HG02610 (cell line): ENCODE measurements around the gene GP1BA.
"Not testable (repeated sequence)": the region's sequence is repeated elsewhere in the genome, so short reads cannot be mapped to it uniquely, and the experiment has no call there.

Experiments
- ATAC-seq: cut with Tn5 transposase; IDR thresholded peaks from one replicate; pipeline ENCODE4 v1.9.1; 2021; ENCODE audit warnings: mild to moderate bottlenecking, moderate library complexity; ENCODE audit not compliant: unreplicated experiment

The GP1BA gene

DNA sequence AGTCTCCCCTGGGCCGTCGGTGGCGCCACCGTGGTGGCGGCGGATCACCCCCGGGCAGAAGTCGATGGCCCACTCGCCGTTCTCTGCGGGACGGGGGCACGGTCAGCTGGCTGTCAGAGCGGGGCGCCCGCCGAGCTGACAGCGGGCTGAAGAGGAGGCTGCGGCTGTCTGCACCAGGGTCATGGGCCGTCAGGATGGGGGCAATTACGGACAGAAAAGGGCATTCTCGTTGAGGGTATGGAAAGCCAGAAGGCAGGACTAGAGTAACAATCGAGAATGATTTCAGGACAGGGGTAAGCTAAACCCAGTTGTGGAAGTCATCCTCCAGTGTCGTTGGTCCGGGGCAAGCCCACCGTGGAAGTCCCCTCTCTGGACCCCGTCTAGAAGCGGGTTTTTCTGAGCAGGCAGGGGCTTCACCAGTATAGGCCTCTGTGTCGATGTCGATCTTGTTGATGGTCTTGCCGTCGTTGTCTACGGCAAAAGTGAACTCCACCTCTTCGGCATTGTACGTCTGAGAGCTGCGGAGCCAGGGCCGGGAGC, 30.9 kb upstream of the GP1BA start:
- ATAC-seq: no peak

GRCh38 chr17:4901648-4902344, 30.3 kb upstream of the GP1BA start:
- no peak for ATAC-seq

GRCh38 chr17:4902540-4902939, 29.5 kb upstream of the GP1BA start:
- no peak for ATAC-seq

- no peak for ATAC-seq
These were observed 28.8 kb upstream of the GP1BA start, which contains the start of gene CHRNE for GRCh38 chr17:4903051-4903818. CHRNE (minus strand) TSS chr17:4903098; CDS start chr17:4903063, 35 bp downstream.

- ATAC-seq: not testable (repeated sequence)
These were observed 25.4 kb upstream of the GP1BA start for GRCh38 chr17:4906642-4907041.

- ATAC-seq: no peak
These were observed 23.8 kb upstream of the GP1BA start for GRCh38 chr17:4908301-4908700.

GRCh38 chr17:4908711-4909496, 23.2 kb upstream of the GP1BA start:
- ATAC-seq: peak; percentile 53

DNA sequence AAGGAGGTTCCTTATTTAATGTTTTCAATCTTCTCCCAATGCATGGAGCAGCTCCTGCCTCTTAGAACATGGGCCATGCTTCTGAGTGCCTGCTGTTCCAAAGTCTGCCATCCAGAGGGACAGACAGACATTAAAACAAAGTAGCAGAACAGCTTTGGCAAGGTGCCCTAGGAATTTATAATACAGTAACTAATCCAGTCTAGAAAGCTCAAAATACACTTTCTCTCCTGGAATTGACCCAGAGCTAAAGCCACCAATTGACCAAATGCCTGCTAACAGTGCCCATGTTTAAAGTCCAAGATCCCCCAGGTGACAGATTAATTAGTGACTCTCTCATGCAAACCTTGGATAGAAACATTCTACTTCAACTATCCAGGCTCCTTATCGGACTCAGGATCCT, 18.1 kb upstream of the GP1BA start:
- ATAC-seq: no peak

- not testable (repeated sequence) for ATAC-seq
These were observed 17.5 kb upstream of the GP1BA start for GRCh38 chr17:4914551-4914950.

DNA sequence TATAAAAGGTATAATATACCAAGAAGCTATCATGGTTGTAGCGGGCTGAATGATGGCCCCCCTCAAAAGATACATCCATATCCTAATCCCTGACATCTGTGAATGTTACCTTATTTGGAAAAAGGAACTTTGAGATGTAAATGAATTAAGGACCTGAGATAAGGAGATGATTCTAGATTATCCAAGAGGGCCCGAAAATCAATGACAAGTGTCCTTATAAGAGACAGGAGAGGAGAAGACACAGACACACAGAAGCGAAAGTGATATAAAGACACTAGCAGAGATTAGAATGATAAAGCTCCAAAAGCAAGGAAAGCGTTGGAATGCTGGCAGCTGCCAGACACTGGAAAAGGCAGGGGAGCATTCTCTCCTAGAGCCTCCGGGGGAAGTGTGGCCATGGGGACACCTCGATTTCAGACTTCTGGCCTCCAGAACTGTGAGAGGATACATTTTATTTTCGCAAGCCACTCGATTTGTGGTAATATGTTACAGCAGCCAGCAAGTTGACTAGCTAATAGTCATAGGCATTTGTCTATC, 12.5 kb upstream of the GP1BA start:
- no peak for ATAC-seq

- no peak for ATAC-seq
These were observed 11.6 kb upstream of the GP1BA start for GRCh38 chr17:4920351-4921048.

- ATAC-seq: no peak
These were observed 10.8 kb upstream of the GP1BA start for GRCh38 chr17:4921320-4921719.

DNA sequence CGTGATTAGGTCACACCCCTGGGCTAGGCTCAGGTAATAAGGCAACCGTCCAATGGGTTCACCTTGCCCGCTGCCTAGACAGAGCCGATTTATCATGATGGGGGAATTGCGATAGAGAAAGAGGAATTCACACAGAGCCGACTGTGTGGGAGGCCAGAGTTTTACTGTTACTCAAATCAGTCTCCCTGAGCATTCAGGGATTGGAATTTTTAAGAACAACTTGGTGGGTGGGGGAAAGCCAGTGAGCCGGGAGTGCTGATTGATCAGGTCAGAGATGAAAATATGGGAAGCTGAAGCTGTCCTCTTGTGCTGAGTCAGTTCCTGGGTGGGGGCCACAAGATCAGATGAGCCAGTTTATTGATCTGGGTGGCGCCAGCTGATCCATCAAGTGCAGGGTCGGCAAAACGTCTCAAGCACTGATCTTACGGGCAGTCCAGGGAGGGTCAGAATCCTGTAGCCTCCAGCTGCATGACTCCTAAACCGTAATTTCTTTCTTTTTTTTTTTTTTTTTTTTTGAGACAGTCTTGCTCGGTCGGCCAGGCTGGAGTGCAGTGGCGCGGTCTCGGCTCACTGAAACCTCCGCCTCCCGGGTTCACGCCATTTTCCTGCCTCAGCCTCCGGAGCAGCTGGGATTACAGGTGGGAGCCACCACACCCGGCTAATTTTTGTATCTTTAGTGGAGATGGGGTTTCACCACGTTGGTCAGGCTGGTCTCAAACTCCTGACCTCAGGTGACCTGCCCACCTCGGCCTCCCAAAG, 5.3 kb upstream of the GP1BA start:
- not testable (repeated sequence) for ATAC-seq

GRCh38 chr17:4928881-4929280, 3.2 kb upstream of the GP1BA start:
- ATAC-seq: no peak

- no peak for ATAC-seq
These were observed 679 bp downstream of the GP1BA start for GRCh38 chr17:4932756-4933155.

DNA sequence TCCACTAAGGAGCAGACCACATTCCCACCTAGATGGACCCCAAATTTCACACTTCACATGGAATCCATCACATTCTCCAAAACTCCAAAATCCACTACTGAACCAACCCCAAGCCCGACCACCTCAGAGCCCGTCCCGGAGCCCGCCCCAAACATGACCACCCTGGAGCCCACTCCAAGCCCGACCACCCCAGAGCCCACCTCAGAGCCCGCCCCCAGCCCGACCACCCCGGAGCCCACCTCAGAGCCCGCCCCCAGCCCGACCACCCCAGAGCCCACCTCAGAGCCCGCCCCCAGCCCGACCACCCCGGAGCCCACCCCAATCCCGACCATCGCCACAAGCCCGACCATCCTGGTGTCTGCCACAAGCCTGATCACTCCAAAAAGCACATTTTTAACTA, 1.6 kb downstream of the GP1BA start:
- ATAC-seq: no peak

DNA sequence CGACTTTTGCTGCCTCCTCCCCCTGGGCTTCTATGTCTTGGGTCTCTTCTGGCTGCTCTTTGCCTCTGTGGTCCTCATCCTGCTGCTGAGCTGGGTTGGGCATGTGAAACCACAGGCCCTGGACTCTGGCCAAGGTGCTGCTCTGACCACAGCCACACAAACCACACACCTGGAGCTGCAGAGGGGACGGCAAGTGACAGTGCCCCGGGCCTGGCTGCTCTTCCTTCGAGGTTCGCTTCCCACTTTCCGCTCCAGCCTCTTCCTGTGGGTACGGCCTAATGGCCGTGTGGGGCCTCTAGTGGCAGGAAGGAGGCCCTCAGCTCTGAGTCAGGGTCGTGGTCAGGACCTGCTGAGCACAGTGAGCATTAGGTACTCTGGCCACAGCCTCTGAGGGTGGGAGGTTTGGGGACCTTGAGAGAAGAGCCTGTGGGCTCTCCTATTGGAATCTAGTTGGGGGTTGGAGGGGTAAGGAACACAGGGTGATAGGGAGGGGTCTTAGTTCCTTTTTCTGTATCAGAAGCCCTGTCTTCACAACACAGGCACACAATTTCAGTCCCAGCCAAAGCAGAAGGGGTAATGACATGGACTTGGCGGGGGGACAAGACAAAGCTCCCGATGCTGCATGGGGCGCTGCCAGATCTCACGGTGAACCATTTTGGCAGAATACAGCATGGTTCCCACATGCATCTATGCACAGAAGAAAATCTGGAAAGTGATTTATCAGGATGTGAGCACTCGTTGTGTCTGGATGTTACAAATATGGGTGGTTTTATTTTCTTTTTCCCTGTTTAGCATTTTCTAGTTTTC, 2.3 kb downstream of the GP1BA start:
- no peak for ATAC-seq

DNA sequence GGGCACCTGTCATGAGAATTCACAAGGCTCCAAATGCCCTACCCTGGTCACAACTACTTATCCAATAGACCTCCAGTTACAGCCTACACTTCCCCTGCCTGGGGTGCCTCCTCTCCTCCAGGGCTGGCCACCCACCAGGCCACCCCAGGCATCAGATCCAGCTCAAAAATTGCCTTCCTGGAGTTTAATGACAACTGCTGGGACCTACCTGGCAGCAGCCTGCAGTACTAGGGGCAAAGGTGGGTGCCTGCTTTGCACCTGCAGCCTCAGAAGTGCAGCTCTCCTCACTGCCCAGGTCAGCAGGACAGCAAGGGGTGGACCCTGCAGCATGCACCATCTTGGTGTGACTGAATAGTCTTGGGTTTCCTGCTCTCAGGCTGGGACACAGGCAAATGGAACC, 3.6 kb downstream of the GP1BA start:
- ATAC-seq: no peak

DNA sequence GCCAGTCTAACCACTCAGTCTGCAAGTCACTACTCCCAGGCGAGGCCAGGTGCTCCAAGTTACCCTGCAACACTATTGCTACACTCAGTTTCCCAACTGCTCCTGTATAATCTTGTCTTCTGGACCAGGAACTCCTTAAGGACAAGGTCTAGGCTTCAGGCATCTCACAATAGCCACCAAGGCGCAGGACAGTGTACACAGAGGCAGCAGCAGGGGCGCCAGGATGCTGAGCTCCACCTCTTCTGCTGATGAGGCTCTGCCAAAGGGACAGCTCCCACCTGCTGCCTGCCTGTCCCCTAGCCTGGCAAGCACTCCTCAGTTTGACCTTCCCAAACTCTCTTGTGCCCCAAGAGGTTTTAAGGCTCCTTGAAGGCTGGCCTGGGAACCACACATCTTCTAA, 4.4 kb downstream of the GP1BA start:
- ATAC-seq: no peak
